ENCODE measurements around the gene KLHL10.
A peak's percentile ranks its signal among the peaks of the same experiment; 100 is the strongest.

Gene KLHL10

GRCh38 chr17:41893384-41893783, 55.8 kb downstream of the KLHL10 start:
- H3K4me3 Mint-ChIP-seq, result no peak overlapping the region
- H3K27ac Mint-ChIP-seq, result no peak overlapping the region
- DNase-seq (ENCODE audit: low spot score in 2 of 2), result no peak
- no peak for ATAC-seq
- H3K9me3 Mint-ChIP-seq, result no peaks in the 10 kb centered on the region
- no peaks in the 10 kb centered on the region for H3K4me1 Mint-ChIP-seq
- H3K36me3 Mint-ChIP-seq, result peaks cover 100% of the 10 kb centered on the region

- H3K36me3 Mint-ChIP-seq, result peaks cover 100% of the 10 kb centered on the region
- DNase-seq (ENCODE audit: low spot score in 2 of 2) (no peak), ATAC-seq (no peak)
- no peak overlapping the region for H3K27ac Mint-ChIP-seq
- no peak overlapping the region for H3K4me3 Mint-ChIP-seq
- H3K4me1 Mint-ChIP-seq, result no peaks in the 10 kb centered on the region
- no peaks in the 10 kb centered on the region for H3K9me3 Mint-ChIP-seq
Measured at GRCh38 chr17:41894791-41895331, 57.2 kb downstream of the KLHL10 start.

GRCh38 chr17:41895617-41896016, 58.0 kb downstream of the KLHL10 start:
- Mint-ChIP-seq H3K27ac (peak overlapping the region; percentile 61), H3K4me3 (no peak overlapping the region), H3K36me3 (peaks cover 100% of the 10 kb centered on the region), H3K4me1 (no peaks in the 10 kb centered on the region), H3K9me3 (no peaks in the 10 kb centered on the region)
- no peak for DNase-seq (ENCODE audit: low spot score in 2 of 2)
- no peak for ATAC-seq

- peak overlapping the region; percentile 61 for H3K27ac Mint-ChIP-seq
- peaks cover 100% of the 10 kb centered on the region for H3K36me3 Mint-ChIP-seq
- no peaks in the 10 kb centered on the region for H3K9me3 Mint-ChIP-seq
- H3K4me3 Mint-ChIP-seq, result no peak overlapping the region
- no peaks in the 10 kb centered on the region for H3K4me1 Mint-ChIP-seq
- DNase-seq (ENCODE audit: low spot score in 2 of 2), result no peak
- no peak for ATAC-seq
Measured at GRCh38 chr17:41896726-41897125, 59.1 kb downstream of the KLHL10 start.
